ENCODE results near the gene NXPH2.

NXPH2 gene

DNA sequence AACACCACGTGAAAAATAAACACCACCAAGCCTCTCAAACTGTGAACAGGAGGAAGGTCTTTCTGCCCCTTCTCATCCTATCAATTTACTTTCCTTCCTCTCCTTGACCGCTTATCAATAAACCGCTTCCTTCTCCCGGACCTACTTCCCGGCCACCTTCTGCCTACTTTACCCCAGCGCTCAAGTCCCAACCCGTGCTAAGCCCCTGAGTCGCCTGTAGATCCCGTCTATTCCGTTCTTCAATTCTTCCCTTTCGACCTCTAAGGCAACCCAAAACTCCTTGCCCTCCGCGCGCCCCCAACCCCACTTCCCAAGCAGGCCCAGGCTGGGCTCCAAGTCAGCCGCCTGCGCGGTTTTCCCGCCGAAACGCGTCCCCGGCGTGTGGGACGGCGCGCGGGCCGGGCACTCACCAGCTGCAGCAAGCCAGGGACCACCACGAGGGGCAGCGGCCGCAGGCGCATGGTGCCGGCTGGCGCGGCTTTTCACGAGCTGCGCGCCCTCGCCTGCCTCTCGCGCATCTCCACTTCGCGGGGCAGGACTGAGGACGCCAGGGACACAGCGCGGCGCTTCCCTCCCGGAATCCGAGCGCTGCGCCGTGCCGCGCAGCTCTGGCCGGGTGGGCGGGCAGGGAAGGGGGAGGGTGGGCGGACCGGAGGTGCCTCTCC, at the start of gene NXPH2:
Gene NXPH2, minus strand, starts transcription at position 610 of the 665 bp plus-strand sequence. Its CDS starts 149 bp downstream, at position 461.
- no peak for DNase-seq

DNA sequence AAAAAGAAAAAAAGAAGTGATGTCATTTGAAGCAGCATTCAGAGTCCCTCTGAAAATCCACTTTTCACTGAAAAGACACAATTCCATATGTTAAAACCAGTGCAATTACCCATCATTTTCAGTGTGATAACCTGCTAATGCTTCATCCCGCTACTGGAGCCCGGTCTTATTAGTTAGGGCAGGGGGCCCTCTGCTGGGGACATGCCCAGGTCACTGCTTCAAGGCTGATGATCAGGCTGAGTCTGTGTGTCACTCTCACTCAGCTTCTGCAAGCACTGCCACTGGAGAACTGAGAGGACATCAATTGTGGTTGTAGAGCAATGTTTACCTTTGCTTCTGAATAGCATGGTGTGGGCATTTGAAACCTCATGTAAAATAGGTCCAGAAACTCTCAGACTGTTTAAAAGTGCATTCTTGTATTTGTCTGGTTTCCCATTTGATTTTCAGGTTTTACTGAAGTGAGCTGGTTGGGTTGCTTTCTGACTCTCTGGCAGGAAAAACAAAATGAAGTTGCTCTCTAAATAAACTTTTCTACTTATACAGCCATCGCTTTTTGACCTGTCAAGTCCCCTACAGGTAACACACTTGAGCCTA, 49.2 kb upstream of the NXPH2 start:
- no peak for DNase-seq

DNA sequence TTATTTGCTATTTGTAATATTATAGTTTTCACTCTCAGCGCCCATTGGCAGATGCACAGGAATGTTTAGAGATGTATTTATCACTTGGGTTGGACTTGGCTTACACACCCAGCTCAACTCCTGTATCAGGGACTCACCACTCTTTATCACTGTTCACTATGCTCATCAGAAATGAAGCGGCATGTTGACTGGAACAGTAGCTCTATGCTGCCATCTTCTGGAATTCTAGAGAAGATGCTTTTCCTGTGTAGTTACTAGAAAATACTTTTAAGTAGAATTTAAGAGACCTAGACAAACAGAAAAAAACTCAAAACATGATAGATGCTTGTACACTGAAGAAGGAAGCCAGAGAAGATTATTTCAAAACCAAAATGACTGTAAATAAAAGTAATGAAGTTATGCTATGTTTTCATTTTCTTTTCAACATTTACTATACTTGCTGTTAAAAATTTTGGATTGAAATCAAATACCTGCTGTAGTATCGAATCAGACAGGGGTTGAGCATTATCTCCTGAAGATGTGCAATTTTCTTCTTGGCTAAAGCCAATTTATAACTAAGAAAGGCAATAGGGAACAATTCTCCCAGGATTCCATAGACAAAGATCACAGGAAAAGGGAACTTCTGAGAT, 47.4 kb upstream of the NXPH2 start:
- no peak for DNase-seq

DNA sequence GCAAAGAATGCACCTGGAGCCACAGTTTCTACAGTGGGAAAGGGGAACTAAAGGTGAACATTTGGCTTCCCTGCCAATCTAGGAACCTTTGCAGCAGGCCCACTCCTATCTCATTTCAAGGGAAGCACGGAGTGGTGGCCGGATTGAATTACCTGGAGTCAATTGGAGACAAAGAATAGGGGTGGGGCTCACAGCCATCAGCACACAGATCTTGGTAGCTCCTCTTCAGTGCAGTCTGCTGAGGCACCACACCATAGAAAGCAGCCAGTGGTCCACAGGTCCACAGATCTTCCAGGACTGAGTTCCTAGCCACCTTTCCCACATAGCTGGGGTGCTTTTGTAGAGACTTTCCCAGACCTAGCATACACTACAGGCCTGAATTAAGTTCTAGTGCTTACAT, 43.5 kb upstream of the NXPH2 start:
- DNase-seq: no peak

DNA sequence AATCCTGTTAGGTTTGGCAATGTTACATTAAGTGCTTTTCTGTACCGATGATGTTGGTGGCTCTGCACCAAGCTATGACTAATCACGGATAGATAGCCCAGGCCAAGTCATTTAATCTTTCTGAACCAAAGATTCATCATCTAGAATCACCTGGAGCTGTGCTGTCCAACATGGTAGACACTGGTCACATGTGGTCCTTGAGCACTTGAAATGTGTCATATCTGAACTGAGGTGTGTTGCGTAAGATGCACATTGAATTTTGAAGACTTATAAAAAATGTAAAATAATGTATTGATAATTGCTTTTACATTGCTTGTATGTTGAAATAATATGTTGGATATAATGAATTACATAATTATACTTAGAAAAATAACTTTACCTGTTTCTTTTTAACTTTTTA, 39.8 kb upstream of the NXPH2 start:
- DNase-seq: no peak

DNA sequence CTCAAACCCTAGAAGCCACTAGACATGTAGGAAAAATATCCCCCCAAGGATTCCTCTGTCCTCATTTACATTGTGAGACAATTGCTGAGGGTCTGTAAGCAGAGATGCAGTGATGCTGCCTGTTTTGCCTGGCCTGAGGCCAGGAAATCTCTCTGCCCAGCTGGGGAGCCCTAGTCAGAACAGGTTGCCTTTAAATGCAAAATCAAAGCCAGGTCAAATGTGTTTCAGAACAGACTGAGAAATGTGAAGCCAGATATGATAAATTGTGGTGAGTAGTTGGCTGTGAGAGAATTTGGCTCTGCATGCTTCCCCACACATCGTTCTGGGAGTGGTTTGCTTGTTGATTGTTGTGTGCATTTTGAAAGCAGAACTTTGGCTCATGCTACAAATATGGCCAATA, 38.4 kb upstream of the NXPH2 start:
- DNase-seq: no peak

DNA sequence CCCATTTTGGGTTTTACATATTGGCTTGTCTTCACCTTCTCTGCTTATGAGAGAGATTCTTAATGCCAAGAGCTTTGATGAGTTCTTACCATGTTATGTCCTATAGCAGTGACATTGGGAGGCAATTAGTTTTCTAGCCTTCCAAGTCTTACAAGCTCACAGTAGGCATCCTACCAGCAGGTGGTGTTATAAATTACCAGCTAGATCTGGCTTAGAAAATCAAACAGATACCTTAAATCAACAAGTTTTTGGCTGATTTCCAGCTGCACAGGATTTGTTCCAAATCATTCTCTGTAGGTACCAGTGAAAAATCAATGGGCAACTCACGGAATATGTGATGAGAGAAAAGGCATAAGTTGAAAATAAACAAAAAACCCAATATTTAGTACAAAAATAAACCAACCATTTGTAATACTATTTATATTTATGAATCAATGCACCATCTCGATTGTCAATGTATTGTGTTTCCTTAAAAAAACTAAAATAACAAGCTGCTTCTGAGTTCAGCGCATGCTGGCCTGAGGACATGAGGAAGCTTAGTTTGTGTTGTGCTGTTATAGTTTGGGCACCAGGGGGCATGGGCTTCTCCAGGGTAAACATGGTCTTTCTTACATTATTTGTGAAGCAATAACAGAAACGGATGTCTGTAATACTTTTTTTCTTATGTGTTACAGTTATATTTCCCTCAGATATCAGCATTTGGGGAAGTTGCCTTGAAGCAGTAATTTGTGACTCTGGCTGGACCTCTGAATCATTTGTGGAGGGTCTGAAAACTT, 34.1 kb upstream of the NXPH2 start:
- DNase-seq: no peak

DNA sequence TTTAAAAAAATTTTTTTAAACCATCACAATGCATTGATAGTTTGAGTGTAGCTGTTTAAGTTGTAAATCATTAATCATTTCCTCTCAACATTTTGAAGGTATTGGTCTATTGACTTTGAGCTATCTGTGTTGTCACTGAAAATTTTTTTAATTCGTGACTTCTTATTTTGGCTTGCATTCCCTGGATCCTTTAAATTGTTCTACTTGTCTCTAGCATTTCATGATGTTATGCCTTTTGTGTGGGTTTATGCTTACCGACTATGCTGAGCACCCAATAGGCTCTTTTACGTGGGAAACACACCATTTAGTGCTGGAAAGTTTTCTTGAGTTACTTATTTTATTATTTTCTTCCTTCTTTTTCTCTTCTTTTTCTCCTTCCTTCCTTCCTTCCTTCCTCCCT, 31.2 kb upstream of the NXPH2 start:
- no peak for DNase-seq

DNA sequence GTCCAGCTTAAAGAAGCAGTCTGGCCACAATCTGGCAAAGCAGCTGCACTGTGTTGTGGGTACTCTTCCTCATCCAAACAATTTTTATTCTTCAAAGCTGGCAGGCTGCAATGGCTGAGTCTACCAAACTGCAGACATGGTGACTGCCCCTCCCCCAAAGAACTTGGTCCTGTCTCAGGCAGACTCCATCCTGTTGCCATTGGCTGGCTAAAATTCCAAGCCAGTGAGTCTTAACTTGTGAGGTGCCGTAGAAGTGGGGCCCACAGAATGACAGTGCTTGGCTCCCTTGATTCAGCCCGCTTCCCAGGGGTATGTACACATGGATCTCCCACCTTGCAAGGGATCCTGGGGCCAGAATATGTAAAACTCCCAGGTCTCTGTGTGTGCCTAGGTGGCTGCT, 14.5 kb upstream of the NXPH2 start:
- no peak for DNase-seq

DNA sequence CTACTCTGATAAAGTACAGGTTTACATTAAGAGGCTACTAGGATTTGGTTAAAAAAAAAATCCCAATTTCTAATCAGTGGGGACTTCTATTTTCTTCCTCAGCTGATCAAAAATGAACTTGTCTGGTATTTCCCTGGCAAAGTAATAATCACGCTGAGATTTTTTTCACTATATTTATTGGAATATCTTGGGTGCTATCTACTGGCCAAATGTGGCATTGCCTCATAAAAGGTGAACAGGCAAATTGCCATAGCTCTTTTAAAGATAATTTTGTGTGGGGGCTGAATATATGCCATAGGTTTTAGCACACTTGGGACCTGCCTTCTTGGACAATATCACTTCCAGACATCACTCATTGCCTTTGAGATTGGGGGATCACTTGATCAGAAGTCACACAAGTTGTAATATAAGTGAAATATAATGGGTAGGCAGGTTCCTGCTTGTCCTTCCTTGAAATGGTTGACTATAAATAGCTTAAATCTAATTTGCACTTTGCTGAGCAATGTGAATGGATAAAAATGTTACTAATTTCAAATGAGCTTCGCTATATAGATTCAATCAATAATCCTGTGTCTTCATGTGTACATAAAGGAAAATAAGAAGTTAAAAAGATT, 7.0 kb upstream of the NXPH2 start:
- DNase-seq: no peak

DNA sequence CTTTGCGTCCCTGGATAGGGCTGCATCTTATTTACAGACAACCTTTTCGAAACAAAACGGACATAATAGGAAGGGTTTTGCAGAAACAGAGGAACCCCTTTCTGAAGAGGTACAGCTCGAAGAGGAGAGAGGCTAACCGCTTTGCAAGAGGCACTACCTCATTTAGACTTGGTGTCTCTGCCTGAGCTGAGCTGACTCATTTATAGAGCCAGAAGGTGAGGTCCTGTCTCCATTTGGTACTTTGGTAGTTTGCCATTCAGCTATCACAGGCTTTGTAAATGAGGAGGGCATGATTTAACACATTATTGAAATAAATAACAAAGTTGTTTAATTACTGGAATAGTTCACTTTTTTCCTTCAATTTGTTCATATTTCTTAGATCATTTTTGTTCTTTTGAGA, 2.2 kb upstream of the NXPH2 start:
- DNase-seq: no peak

DNA sequence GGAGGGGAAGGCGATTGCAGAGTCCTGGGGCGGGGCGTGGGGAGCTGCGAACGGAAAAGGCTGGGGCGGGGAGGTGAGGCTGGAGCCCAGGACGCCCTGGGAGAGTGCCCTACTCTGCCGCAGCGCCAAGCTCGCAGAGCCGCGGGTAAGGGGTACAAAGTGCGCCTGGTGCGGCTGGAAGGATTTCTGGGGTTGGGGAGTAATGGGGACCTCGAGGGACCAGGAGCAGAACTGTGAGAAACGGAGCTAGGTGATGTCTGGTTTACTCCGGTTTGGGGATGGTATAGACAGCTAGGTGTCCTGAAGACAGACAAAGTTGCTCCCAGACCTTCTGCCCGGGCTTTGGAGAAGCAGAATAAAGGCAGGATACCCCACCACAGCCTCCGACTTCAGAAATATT, 718 bp upstream of the NXPH2 start:
- no peak for DNase-seq

DNA sequence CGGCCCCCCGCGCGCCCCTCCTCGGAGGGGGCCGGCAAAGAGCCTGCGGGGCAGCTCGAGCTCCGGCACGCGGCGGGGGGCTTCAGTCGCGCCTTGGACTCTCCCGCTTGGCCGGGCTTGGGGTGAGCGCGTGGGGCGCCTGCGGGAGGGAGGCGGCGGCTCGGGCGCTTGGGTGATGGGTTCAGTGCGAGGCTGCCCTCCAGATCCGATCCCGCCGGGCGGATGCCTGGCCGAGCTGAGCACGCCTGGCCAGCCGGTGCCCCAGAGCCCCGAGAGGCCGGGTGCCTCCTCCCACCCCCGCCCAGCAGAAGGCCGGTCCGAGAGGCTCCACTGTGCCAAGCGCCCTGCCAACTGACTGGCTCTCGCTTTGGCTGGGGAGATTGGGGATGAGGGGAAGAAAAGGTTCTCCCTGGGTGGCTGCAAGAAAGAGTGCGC, 273 bp upstream of the NXPH2 start:
- no peak for DNase-seq

DNA sequence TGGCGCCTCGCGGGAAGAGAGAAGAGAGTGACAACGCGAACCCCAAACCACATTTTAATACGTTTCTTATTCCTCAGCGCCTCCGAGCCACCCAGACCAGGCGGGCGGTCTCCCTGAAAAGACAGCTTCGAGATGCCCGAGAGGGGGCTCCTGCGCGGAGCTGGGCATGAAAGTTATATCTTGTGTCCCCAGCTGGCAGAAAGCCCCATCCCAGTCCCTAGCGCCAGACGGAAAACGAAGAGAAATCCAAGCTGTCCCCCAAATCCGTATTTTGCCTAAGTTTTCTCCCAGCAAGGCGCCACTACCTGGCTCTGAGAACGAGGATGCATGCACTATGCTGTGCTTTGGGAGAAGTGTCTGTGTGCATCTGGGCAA, 797 bp downstream of the NXPH2 start:
- DNase-seq: no peak

DNA sequence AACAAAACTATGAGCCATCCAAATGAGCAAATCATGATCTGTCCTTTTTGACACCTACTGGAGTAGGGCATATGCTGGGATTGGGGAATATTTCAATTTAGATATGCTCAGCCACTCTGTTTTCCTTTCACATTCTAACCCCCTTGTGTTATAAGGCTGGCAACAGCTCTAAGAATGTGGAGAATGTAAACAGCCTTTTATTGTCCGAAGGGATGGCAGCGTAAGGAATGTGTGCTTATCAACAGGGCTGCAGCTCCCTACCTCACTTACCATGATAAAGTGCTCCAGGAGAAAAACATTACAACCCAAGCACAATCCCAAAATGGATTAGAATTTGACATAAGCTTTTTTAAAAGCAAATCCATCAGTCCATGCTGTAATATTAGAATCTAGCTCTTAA, 2.2 kb downstream of the NXPH2 start:
- no peak for DNase-seq

DNA sequence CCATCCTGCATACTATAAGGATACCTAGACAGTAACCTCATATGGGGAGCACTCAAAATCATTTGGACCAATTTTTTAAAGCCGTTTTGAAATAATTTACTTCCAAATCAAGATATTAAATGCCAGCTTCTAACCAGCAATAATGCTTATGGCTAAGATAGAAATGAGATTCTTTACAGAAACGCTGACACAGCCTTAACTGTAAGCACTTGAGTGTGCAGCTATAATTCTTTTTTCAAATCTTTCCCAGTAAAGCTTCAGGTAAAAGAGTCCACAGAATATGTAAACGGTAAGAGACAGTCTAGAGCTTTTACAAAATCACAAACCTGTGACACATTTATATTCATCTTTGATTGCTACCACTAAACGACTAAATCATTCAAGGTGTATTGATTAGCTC, 4.5 kb downstream of the NXPH2 start:
- DNase-seq: no peak

DNA sequence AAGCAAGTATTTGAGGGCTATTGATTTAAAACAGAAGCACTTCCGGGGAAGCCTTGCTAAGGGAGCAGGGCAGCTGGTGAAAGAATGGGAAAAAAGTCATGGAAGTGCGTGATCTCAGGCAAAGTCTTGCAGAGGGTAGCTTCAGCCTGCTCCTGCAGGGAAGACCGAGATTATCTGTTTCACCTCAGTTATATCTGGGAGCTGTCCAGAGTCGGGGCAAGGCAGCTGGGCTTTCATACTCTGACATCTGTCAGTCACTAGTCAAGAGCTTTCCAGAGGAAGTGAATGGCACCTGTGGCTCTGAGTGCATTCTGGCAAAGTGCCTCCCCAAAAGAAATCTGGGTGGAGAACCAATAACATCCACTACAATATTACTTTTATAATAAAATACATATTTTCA, 8.7 kb downstream of the NXPH2 start:
- DNase-seq: no peak

DNA sequence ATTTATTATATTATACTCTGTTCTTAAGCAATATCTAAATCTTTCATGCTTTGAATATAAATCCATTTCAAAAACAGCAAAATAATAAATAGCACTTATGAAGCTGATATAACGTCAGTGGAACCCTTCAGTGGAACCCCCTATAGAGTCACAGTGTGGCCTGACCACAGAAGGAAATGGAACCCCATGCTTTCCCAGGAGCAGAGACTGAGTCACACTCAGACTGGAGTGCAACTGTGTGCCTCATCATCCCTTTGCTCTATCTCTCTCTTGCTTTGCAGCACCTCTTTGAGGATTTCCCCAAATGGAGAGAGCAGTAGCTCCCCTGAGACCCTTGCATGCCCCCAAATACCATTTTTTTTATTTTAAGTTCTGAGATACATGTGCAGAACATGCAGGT, 13.1 kb downstream of the NXPH2 start:
- DNase-seq: no peak

DNA sequence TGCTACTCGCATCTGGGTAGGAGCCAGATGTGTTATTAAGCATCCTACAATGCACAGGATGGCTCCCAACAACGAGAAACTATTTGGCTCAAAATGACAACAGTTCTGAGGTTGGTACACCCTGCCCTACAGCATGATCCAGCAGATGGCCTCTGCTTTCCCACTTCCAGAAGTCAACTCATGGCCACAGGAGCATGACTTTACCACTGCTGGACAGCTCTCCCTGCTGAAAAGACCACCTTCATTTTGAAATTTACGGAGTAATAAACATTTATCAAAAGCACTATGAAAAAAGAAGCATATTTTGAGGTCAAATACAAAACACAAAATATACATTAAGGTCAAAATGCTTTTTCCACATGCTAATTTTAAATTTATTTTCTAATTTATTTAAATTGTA, 13.7 kb downstream of the NXPH2 start:
- DNase-seq: no peak

DNA sequence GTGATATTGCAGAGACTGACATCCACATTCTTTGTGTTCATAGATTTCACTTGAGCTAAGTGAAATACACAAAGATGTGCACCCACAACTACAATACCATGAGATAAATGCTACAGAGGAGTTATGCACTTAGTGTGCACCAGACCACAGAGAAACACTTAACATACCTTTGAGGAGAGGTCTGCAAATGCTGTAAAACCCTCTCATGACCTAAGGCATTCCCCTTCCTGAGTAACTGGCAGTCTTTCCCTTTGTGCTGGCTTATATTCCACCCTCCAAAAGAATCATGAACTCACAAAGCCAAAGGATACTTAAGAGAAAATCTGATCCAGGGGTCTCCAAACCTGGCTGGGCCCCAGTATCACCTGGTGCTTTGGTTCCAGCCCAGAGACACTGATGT, 16.2 kb downstream of the NXPH2 start:
- DNase-seq: no peak

DNA sequence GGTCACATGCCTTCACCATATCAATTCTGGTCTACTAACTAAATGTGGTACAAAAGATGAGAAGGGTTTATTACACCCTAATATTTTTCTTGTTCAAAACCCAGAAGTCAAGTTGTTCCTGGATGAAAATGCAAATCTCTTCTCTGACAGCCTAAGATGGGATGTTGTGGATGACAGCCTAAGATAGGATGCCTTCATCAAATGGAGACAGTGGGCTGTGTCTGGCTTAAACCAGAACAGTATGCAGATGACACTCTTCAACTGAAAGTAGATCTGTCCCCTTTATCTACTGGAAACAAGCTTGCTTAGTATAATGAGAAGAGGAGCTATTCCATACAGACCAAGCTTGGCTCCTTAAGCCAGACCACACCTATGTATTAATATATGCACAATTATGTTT, 17.7 kb downstream of the NXPH2 start:
- DNase-seq: no peak

DNA sequence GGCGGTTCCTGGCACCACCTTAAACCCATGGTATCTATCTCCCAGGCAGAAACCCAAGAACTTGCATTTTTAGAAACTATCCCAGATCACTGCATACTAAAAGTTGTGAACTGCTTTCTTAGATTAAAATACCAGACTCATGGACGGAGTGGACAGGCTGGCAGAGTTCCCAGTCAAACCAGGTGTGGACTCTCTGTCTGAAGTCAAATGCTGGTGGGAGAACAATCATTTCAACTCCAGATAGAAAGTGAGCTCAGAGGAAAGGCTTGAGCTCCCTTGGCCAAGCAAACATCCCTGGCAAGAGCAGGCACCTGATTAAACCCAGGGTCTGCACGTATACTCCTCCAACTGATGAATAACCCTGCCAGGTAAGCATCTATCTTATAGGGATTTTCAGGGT, 19.5 kb downstream of the NXPH2 start:
- no peak for DNase-seq

DNA sequence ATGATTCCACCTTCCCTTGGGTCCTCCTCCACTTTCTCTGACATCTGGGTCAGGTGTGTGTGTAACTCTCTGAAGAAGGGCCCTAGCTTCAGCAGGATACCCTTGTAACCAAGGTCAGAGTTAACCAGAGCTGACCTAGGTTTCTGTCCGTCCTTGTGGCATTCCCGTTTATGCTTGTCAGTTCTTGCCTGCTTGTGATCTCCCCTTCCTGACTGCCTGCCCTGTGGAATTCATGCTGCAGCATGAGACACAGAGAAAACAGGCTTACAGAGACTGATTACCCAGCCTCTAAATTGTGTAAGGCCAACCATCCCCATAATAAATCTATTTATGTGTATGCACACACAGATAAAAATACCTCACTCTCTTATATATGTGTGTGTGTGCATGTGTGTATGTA, 22.8 kb downstream of the NXPH2 start:
- DNase-seq: no peak

Measured in NCI-H187 (cell line).